ENCODE results near the gene ROR2. TPM values are rescaled to one million over a fixed set of nuclear protein-coding genes. Genes with fewer than 3 reads are reported as not detected.

ROR2 gene
- total RNA-seq (2022; extraction: Qiagen RNA extraction; ENCODE audit: low read depth) = 1.4 to 2.9 TPM (median 1.7 TPM) in 5 replicates

GRCh38 chr9:91949946-91950664 lies at the start of gene ROR2:
Gene ROR2 (minus strand): TSS chr9:91950228.

Other genes starting within 250 kb of the ROR2 start
- gene SPTLC1, start 165.2 kb upstream of the ROR2 start, total RNA-seq (2022; extraction: Qiagen RNA extraction; ENCODE audit: low read depth) = 58.4 to 76.2 TPM (median 63.7 TPM) in 5 replicates